ENCODE measurements around the gene PSMB11.

Gene PSMB11

GRCh38 chr14:23093104-23093503 is 51.1 kb downstream of the PSMB11 start:
- peak overlapping the region; percentile 96 for H3K4me2 ChIP-seq (ENCODE audit: low read length)
- H3K27ac ChIP-seq (ENCODE audit: low read length): no peak overlapping the region
- H3K4me1 ChIP-seq (ENCODE audit: low read length): peaks cover 14% of the 10 kb centered on the region
- H3K36me3 ChIP-seq (replicated peaks; ENCODE audit: low read depth, low read length): peaks cover 41% of the 10 kb centered on the region
- no peaks in the 10 kb centered on the region for H3K9me3 ChIP-seq (ENCODE audit: insufficient read depth, low read length)
- H2AFZ ChIP-seq (ENCODE audit: low read depth, low read length): no peak overlapping the region
- H3K27me3 ChIP-seq (ENCODE audit: low read depth, low read length): no peaks in the 10 kb centered on the region
- H3K4me3 ChIP-seq (ENCODE audit: low read length): no peak overlapping the region
- peaks cover 17% of the 10 kb centered on the region for H4K20me1 ChIP-seq (ENCODE audit: insufficient read depth, low read length)
- H3K79me2 ChIP-seq (ENCODE audit: low read length): peaks cover 68% of the 10 kb centered on the region
- TF ChIP-seq EZH2phosphoT487 (IDR thresholded peaks at IDR 0.05; ENCODE audit: low read depth) (no peak), CTCF (IDR thresholded peaks at IDR 0.05; ENCODE audit: low read depth, low read length) (no peak)
- no peak overlapping the region for H3K9ac ChIP-seq (ENCODE audit: low read length)

GRCh38 chr14:23093526-23093925 is 51.5 kb downstream of the PSMB11 start:
- H3K79me2 ChIP-seq (ENCODE audit: low read length): peaks cover 71% of the 10 kb centered on the region
- no peak for TF ChIP-seq CTCF (IDR thresholded peaks at IDR 0.05; ENCODE audit: low read depth, low read length)
- no peak for TF ChIP-seq EZH2phosphoT487 (IDR thresholded peaks at IDR 0.05; ENCODE audit: low read depth)
- H3K27ac ChIP-seq (ENCODE audit: low read length): no peak overlapping the region
- H4K20me1 ChIP-seq (ENCODE audit: insufficient read depth, low read length): peaks cover 17% of the 10 kb centered on the region
- no peaks in the 10 kb centered on the region for H3K27me3 ChIP-seq (ENCODE audit: low read depth, low read length)
- H3K9ac ChIP-seq (ENCODE audit: low read length): peak overlapping the region; percentile 88
- no peaks in the 10 kb centered on the region for H3K9me3 ChIP-seq (ENCODE audit: insufficient read depth, low read length)
- H3K4me2 ChIP-seq (ENCODE audit: low read length): peak overlapping the region; percentile 96
- peak overlapping the region; percentile 86 for H3K4me3 ChIP-seq (ENCODE audit: low read length)
- H3K36me3 ChIP-seq (replicated peaks; ENCODE audit: low read depth, low read length): peaks cover 41% of the 10 kb centered on the region
- peaks cover 14% of the 10 kb centered on the region for H3K4me1 ChIP-seq (ENCODE audit: low read length)
- H2AFZ ChIP-seq (ENCODE audit: low read depth, low read length): no peak overlapping the region
